ENCODE results near the gene PSMA7. TPM values are rescaled to one million over a fixed set of nuclear protein-coding genes. Genes with fewer than 3 reads are reported as not detected.
A peak's percentile ranks its signal among the peaks of the same experiment; 100 is the strongest.

PSMA7 gene
- total and polyA plus RNA-seq, 2 of the 8 experiments (the other 6 are each of a cell fraction or from before 2014, with no cell fraction given): 361 to 648 TPM

GRCh38 chr20:62118113-62119043 lies 24.8 kb downstream of the PSMA7 start:
- DNase-seq (ENCODE audit: low read depth in 1 of 2, low spot score in 2 of 2) (no peak), FAIRE-seq (no peak)
- Histone ChIP-seq H2BK5ac (ENCODE audit: low read depth, low read length) (no peak overlapping the region), H3K23ac (ENCODE audit: insufficient read length) (no peak overlapping the region), H3K79me2 (ENCODE audit: control insufficient read depth in 1 of 2, insufficient read depth in 2 of 2, low read length in 2 of 2) (peaks cover 4 to 5% of the 10 kb centered on the region in 2 experiments), H4K5ac (ENCODE audit: insufficient read length, low read depth, low read length) (no peak overlapping the region), H3K4me1 (replicated peaks in 1 of 4; ENCODE audit: control insufficient read depth in 3 of 4, insufficient read depth in 4 of 4, low read length in 3 of 4) (peaks cover 0 to 15% (median 5%) of the 10 kb centered on the region in 4 experiments; a peak in 6 of 7 replicates), H2BK120ac (replicated peaks; ENCODE audit: low read depth, low read length) (no peak overlapping the region), H3K56ac (replicated peaks; ENCODE audit: insufficient read length, low read depth, low read length) (no peak overlapping the region), H3K4ac (replicated peaks; ENCODE audit: insufficient read length, low read depth, low read length) (no peak overlapping the region), H3K23me2 (ENCODE audit: low read depth, low read length) (peaks cover 5% of the 10 kb centered on the region; the same call in 1 of the 2 replicates), H3K18ac (ENCODE audit: extremely low read depth, low read length) (no peak overlapping the region), H2BK20ac (ENCODE audit: low read length) (0 out of 2 replicates have a peak overlapping the region, but pooled peaks have one; percentile 7), H2BK12ac (ENCODE audit: low read depth, low read length) (no peak overlapping the region), H3K4me2 (ENCODE audit: insufficient read depth in 1 of 2, low read depth in 2 of 2, low read length in 2 of 2) (no peak overlapping the region), H3K4me3 (ENCODE audit: extremely low read depth in 1 of 4, insufficient read depth in 2 of 4, low read depth in 3 of 4, low read length in 4 of 4) (no peak overlapping the region), H3K36me3 (ENCODE audit: control insufficient read depth in 2 of 4, insufficient read depth in 4 of 4, low read length in 3 of 4) (no peaks in the 10 kb centered on the region), H4K8ac (ENCODE audit: extremely low read depth, insufficient read depth, low read length) (no peak overlapping the region), H4K91ac (replicated peaks; ENCODE audit: insufficient read length, low read length) (no peak overlapping the region), H3K27me3 (replicated peaks in 1 of 4; ENCODE audit: control insufficient read depth in 3 of 4, extremely low read depth in 1 of 4, insufficient read depth in 3 of 4, low read length in 3 of 4) (no peaks in the 10 kb centered on the region; a peak in 1 of 7 replicates), H2BK15ac (ENCODE audit: low read length) (no peak overlapping the region), H3K79me1 (ENCODE audit: low read depth, low read length) (peaks cover 3% of the 10 kb centered on the region), H3K27ac (ENCODE audit: low read depth, low read length) (no peak overlapping the region), H3K9ac (replicated peaks in 1 of 4; ENCODE audit: extremely low read depth in 1 of 4, low read depth in 3 of 4, low read length in 3 of 4) (no peak overlapping the region), H3K9me3 (ENCODE audit: insufficient read depth in 2 of 2, low read depth in 1 of 2, low read length in 1 of 2) (no peaks in the 10 kb centered on the region), H3K14ac (ENCODE audit: insufficient read length) (no peak overlapping the region), H2AFZ (ENCODE audit: low read length) (no peak overlapping the region), H4K20me1 (replicated peaks in 1 of 2; ENCODE audit: control insufficient read depth in 1 of 2, insufficient read depth in 2 of 2, low read length in 2 of 2) (peaks cover 2 to 3% of the 10 kb centered on the region in 2 experiments), H2AK5ac (ENCODE audit: low read depth, low read length) (no peak overlapping the region)
- POLR2A ChIA-PET (ENCODE audit: partially characterized antibody): interaction anchor here (0.5 to 12.2 kb wide), 6 partner anchors 20 to 221 kb away, joined by 3 to 125 read pairs (median 4); partner anchors contain the start of genes PSMA7, SS18L1 and TAF4
- 82% methylated on average over 18 of the region's 21 CpGs; no CpG with 5 or more reads in 1 of the 2 experiments for WGBS, 2 experiments (ENCODE audit: extremely low coverage in 1 of 2, insufficient coverage in 1 of 2, insufficient read length in 1 of 2, insufficient replicate concordance in 2 of 2, low coverage in 1 of 2, low lambda C conversion rate in 2 of 2, missing lambda C conversion rate in 1 of 2)
- CTCF ChIA-PET (ENCODE audit: partially characterized antibody): interaction anchor here (0.7 to 3.9 kb wide), 5 partner anchors 12 to 107 kb away, joined by 3 to 16 read pairs (median 4); no protein-coding TSS in a partner anchor
- TF ChIP-seq KDM1A (IDR thresholded peaks at IDR 0.05; ENCODE audit: borderline replicate concordance, low read length): no peak
- TF ChIP-seq RAD21 (IDR thresholded peaks at IDR 0.05 in 1 of 2, conservative IDR thresholded peaks at IDR 0.05 in 1 of 2; ENCODE audit: low read depth in 2 of 2, low read length in 2 of 2): no peak
- no peak for TF ChIP-seq E2F6 (IDR thresholded peaks at IDR 0.05)
- TF ChIP-seq FOSL1 (IDR thresholded peaks at IDR 0.05; ENCODE audit: insufficient read depth, low read depth, low read length): no peak
- TF ChIP-seq TBP (IDR thresholded peaks at IDR 0.05; ENCODE audit: low read depth, low read length): no peak
- no peak for TF ChIP-seq BCL11A (IDR thresholded peaks at IDR 0.05; ENCODE audit: low read depth in 2 of 2, low read length in 2 of 2)
- no peak for TF ChIP-seq TCF12 (IDR thresholded peaks at IDR 0.05; ENCODE audit: low read depth, low read length)
- TF ChIP-seq GTF2F1 (IDR thresholded peaks at IDR 0.05; ENCODE audit: borderline replicate concordance, low read depth, low read length): no peak
- TF ChIP-seq PHF8 (conservative IDR thresholded peaks at IDR 0.05; ENCODE audit: low read depth, low read length): no peak
- no peak for TF ChIP-seq SIX5 (IDR thresholded peaks at IDR 0.05; ENCODE audit: low read depth, low read length)
